Upper lobe of left lung (tissue), 6 donors: Measurements from ENCODE around the gene PPP1R3F. TPM values are rescaled to one million over a fixed set of nuclear protein-coding genes. Genes with fewer than 3 reads are reported as not detected.

Experiments
- ATAC-seq, 2 donors: fragments of 200-7000 bp; cut with Tn5 transposase; one replicate each; pipeline ENCODE4 v1.9.1; 2022; ENCODE audit warnings: mild to moderate bottlenecking in 2 of 2, moderate library complexity in 2 of 2; ENCODE audit not compliant: low FRiP score in 2 of 2
- DNase-seq, 2 donors: peaks; one replicate each; pipeline ENCODE4 v3.0.0-alpha.2; 2019 to 2020
- H3K27ac ChIP-seq, 4 donors: fragments of 200-600 bp; sonication (generic); one replicate each; pipeline ENCODE4 v1.5.1; 2016 to 2019
- H3K27me3 ChIP-seq, 4 donors: fragments of 200-600 bp; sonication (generic); one replicate each; pipeline ENCODE4 v1.5.1; 2017 to 2019
- H3K36me3 ChIP-seq, 4 donors: fragments of 200-600 bp; sonication (generic); one replicate each; pipeline ENCODE4 v1.5.1; 2016 to 2019
- H3K4me1 ChIP-seq, 4 donors: fragments of 200-600 bp; sonication (generic); one replicate each; pipeline ENCODE4 v1.5.1; 2018 to 2019
- H3K4me3 ChIP-seq, 4 donors: fragments of 200-600 bp; sonication (generic); one replicate each; pipeline ENCODE4 v1.5.1; 2017 to 2019; ENCODE audit warnings: mild to moderate bottlenecking in 2 of 4, moderate library complexity in 1 of 4
- H3K9me3 ChIP-seq, 4 donors: fragments of 200-600 bp; sonication (generic); one replicate each; pipeline ENCODE4 v1.5.1; 2018 to 2019
- EP300 ChIP-seq, 4 donors: sonication (generic); formaldehyde crosslinking; IDR thresholded peaks; one replicate each; pipeline ENCODE4 v1.5.1; 2017; ENCODE audit warnings: antibody characterized with exemption in 4 of 4, control low read depth in 2 of 4
- POLR2A ChIP-seq, 4 donors: fragments of 450-650 bp; IDR thresholded peaks; one replicate each; pipeline ENCODE4 v1.5.1; 2016 to 2017; ENCODE audit warnings: antibody characterized with exemption in 4 of 4, mild to moderate bottlenecking in 2 of 4
- POLR2AphosphoS5 ChIP-seq, 2 donors: sonication (generic); formaldehyde crosslinking; IDR thresholded peaks; one replicate each; pipeline ENCODE4 v1.5.1; 2017; ENCODE audit warnings: antibody characterized with exemption in 2 of 2
- WGBS, 2 donors: methylation state at CpG; one replicate each; pipeline ENCODE4 v1.1.5; 2017 to 2018; 5-methylcytosine and 5-hydroxymethylcytosine counted together
- total RNA-seq, 6 donors: library from RNA; depleted of rRNA in 4 of 6; stranded (reverse); fragments of >200 nt in 4 of 6; gene quantifications; one replicate each; pipeline versions ENCODE4 v1.1.0 to v1.2.1, GENCODE V29; 2016 to 2021
- TF ChIP-seq, protein P1 (sequence below), 6 experiments: fragments of 450-650 bp in 4 of 6; fragments of 200-600 bp in 2 of 6; sonication (generic) in 2 of 6; IDR thresholded peaks; one replicate each; pipeline ENCODE4 v1.5.1; 2016 to 2019; ENCODE audit warnings: antibody characterized with exemption in 6 of 6
- donor health status: DM: no; HTN: no; CAD: no; lungs with moderate emphysema.
- donor health status: DM: no; HTN: yes; CAD: no; lungs with severe emphysema.

The PPP1R3F gene
- total RNA-seq, 6 donors from 2014 or later = 3.3 to 14.9 (median 7.1) TPM

DNA sequence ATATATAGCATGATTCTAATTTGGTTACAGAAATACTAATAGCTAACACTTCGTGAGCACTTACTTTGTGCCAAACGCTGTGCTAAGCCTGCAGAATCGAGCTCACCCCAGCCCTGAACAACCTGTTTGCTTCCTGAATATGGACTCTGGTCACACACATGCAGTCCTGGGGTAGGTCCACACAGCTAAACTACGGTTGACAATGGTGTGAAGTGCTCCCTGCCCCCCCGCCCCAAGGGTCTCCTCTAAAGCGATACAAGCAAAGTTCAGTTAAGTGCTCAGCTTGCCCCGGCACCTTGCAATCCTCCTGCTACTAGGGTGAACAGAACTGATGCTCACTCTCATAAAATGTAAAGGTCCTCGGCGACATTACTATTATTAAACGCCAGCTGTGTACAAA lies 6.0 kb upstream of the PPP1R3F start:
- no peak for TF ChIP-seq POLR2A (IDR thresholded peaks at IDR 0.05)
- no peak for TF ChIP-seq EP300 (IDR thresholded peaks at IDR 0.05)
- no peak for TF ChIP-seq POLR2AphosphoS5 (IDR thresholded peaks at IDR 0.05)
- TF ChIP-seq, protein P1, sequence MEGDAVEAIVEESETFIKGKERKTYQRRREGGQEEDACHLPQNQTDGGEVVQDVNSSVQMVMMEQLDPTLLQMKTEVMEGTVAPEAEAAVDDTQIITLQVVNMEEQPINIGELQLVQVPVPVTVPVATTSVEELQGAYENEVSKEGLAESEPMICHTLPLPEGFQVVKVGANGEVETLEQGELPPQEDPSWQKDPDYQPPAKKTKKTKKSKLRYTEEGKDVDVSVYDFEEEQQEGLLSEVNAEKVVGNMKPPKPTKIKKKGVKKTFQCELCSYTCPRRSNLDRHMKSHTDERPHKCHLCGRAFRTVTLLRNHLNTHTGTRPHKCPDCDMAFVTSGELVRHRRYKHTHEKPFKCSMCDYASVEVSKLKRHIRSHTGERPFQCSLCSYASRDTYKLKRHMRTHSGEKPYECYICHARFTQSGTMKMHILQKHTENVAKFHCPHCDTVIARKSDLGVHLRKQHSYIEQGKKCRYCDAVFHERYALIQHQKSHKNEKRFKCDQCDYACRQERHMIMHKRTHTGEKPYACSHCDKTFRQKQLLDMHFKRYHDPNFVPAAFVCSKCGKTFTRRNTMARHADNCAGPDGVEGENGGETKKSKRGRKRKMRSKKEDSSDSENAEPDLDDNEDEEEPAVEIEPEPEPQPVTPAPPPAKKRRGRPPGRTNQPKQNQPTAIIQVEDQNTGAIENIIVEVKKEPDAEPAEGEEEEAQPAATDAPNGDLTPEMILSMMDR (IDR thresholded peaks at IDR 0.05) = no peak
- H3K4me3 ChIP-seq = no peak overlapping the region
- no peaks in the 10 kb centered on the region for H3K4me1 ChIP-seq
- DNase-seq (no peak), ATAC-seq (no peak)
- no peak overlapping the region for H3K27ac ChIP-seq
- no peaks in the 10 kb centered on the region for H3K36me3 ChIP-seq
- WGBS, 2 donors = 80 to 81% methylated on average over 8 to 10 of the region's 10 CpGs
- no peaks in the 10 kb centered on the region for H3K9me3 ChIP-seq
- H3K27me3 ChIP-seq = no peaks in the 10 kb centered on the region

DNA sequence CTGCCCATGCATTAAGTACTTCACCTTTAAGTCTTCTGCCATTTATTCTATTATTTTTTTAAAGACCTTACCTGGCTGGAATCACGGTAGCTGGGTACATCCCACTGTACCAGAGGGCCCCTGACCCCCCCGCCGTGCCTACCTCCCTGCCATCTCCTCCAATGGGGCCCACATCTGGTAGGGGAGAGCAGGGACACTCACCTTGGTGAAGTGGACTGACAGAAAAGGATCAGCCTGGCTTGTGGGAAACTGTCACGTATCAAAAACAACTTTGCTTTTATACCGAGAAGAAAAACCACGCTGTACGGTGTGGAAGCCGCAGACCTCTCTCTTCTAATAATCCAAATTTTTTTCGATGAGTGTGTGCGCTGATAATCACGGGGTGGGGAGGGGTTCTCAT lies 5.1 kb upstream of the PPP1R3F start, which contains the start of gene FOXP3:
TSS of gene FOXP3 (minus strand) at position 251 of the 400 bp plus-strand sequence. CDS start 6,205 bp downstream, outside the sequence.
- ATAC-seq (no peak), DNase-seq (no peak)
- WGBS, 2 donors = 76 to 82% methylated on average over 11 of the region's 11 CpGs
- Histone ChIP-seq H3K4me3 (no peak within 1 kb of the TSS), H3K4me1 (no peaks in the 10 kb centered on the region), H3K36me3 (no peaks in the 10 kb centered on the region), H3K9me3 (no peaks in the 10 kb centered on the region), H3K27ac (no peak within 1 kb of the TSS), H3K27me3 (no peaks in the 10 kb centered on the region)
- no peak for TF ChIP-seq POLR2AphosphoS5 (IDR thresholded peaks at IDR 0.05)
- no peak for TF ChIP-seq POLR2A (IDR thresholded peaks at IDR 0.05)
- no peak for TF ChIP-seq EP300 (IDR thresholded peaks at IDR 0.05)
- TF ChIP-seq, protein P1 (IDR thresholded peaks at IDR 0.05) = no peak

- DNase-seq (no peak), ATAC-seq (no peak)
- 85 to 90% methylated on average over 8 to 10 of the region's 10 CpGs for WGBS, 2 donors
- Histone ChIP-seq H3K9me3 (peaks cover 0 to 7% (median 0%) of the 10 kb centered on the region in 4 donors), H3K36me3 (no peaks in the 10 kb centered on the region), H3K27ac (no peak overlapping the region), H3K4me1 (peaks cover 0 to 16% (median 14%) of the 10 kb centered on the region in 4 donors), H3K4me3 (no peak overlapping the region), H3K27me3 (no peaks in the 10 kb centered on the region)
- TF ChIP-seq EP300 (IDR thresholded peaks at IDR 0.05) = no peak
- TF ChIP-seq, protein P1 (IDR thresholded peaks at IDR 0.05) = no peak
- TF ChIP-seq POLR2AphosphoS5 (IDR thresholded peaks at IDR 0.05) = no peak
- no peak for TF ChIP-seq POLR2A (IDR thresholded peaks at IDR 0.05)
Observed at GRCh38 chrX:49266523-49267445, 2.8 kb upstream of the PPP1R3F start.

DNA sequence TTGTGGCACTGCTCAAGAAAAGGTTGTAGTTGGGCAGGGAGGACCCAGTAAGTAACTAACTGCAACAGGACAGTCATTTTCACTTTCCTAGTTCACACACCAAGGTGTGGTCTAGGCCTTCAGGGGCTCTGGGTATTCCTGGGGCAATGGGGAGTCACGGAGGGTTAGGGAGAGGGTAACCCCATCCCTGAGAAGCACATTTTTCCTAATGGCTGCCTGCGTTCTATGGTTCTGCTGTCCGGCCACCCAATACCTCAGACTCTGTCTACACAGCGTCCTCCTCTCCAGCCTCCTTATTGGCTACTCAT lies 937 bp upstream of the PPP1R3F start:
- H3K4me1 ChIP-seq = peaks cover 7 to 30% (median 20%) of the 10 kb centered on the region in 4 donors
- ATAC-seq (no peak), DNase-seq (no peak)
- peak overlapping the region; percentile 8 to 85 (median 60) for H3K4me3 ChIP-seq
- peaks cover 0 to 7% (median 0%) of the 10 kb centered on the region in 4 donors for H3K9me3 ChIP-seq
- no peaks in the 10 kb centered on the region for H3K36me3 ChIP-seq
- 8 to 37% methylated on average over 2 to 4 of the region's 4 CpGs for WGBS, 2 donors
- no peaks in the 10 kb centered on the region for H3K27me3 ChIP-seq
- peak overlapping the region; percentile 83 to 96 (median 93) for H3K27ac ChIP-seq
- TF ChIP-seq, protein P1 (IDR thresholded peaks at IDR 0.05) = no peak
- TF ChIP-seq POLR2A (IDR thresholded peaks at IDR 0.05) (no peak), EP300 (IDR thresholded peaks at IDR 0.05) (no peak), POLR2AphosphoS5 (IDR thresholded peaks at IDR 0.05) (no peak)
